Suppressor macrophage treated with lipopolysaccharide for 4 hours (primary cell): ENCODE data around the gene CIART.
"Not testable (repeated sequence)": the region's sequence is repeated elsewhere in the genome, so short reads cannot be mapped to it uniquely, and the experiment has no call there.

ENCODE experiments used
- DNase-seq: peaks from one replicate; pipeline ENCODE4 v3.0.0-alpha.2; 2020

Gene CIART

GRCh38 chr1:150262388-150263320 lies 19.7 kb upstream of the CIART start:
- DNase-seq: no peak

- DNase-seq: no peak
Measured at GRCh38 chr1:150263549-150263948, 18.8 kb upstream of the CIART start.

GRCh38 chr1:150267896-150268295 lies 14.5 kb upstream of the CIART start:
- DNase-seq: no peak

- DNase-seq: peak; percentile 57
Measured at GRCh38 chr1:150268340-150268704, 14.0 kb upstream of the CIART start.

GRCh38 chr1:150268705-150269403 lies 13.5 kb upstream of the CIART start, which contains the start of gene APH1A:
TSS of gene APH1A (minus strand) at chr1:150269016. CDS start at chr1:150268810, 206 bp downstream.
- DNase-seq: peak; percentile 98

GRCh38 chr1:150269451-150269850 lies 12.9 kb upstream of the CIART start:
- peak; percentile 47 for DNase-seq

GRCh38 chr1:150271291-150271959 lies 10.9 kb upstream of the CIART start:
- DNase-seq: peak; percentile 57

GRCh38 chr1:150273311-150273710 lies 9.0 kb upstream of the CIART start:
- peak; percentile 63 for DNase-seq

- no peak for DNase-seq
Measured at GRCh38 chr1:150280138-150280707, 2.1 kb upstream of the CIART start.

- peak; percentile 78 for DNase-seq
Measured at GRCh38 chr1:150281221-150281757, 1.1 kb upstream of the CIART start.

- no peak for DNase-seq
Measured at GRCh38 chr1:150282558-150282958, 204 bp downstream of the CIART start.

- no peak for DNase-seq
Measured at GRCh38 chr1:150283260-150283659, 906 bp downstream of the CIART start.

- no peak for DNase-seq
Measured at GRCh38 chr1:150288382-150288781, 6.0 kb downstream of the CIART start.

- DNase-seq: no peak
Measured at GRCh38 chr1:150288822-150289221, 6.5 kb downstream of the CIART start.

GRCh38 chr1:150293433-150294253 lies 11.3 kb downstream of the CIART start, which contains the start of gene MRPS21:
TSS of gene MRPS21 (plus strand) at chr1:150293861. CDS start at chr1:150294367, 506 bp downstream.
- DNase-seq: peak; percentile 91

GRCh38 chr1:150295476-150295875 lies 13.1 kb downstream of the CIART start:
- DNase-seq: no peak

GRCh38 chr1:150299716-150300115 lies 17.4 kb downstream of the CIART start:
- DNase-seq: no peak

- DNase-seq: no peak
Measured at GRCh38 chr1:150302338-150302737, 20.0 kb downstream of the CIART start.

- no peak for DNase-seq
Measured at GRCh38 chr1:150302902-150303301, 20.5 kb downstream of the CIART start.

- not testable (repeated sequence) for DNase-seq
Measured at GRCh38 chr1:150308585-150308984, 26.2 kb downstream of the CIART start.

GRCh38 chr1:150309758-150310508 lies 27.6 kb downstream of the CIART start:
- DNase-seq: no peak
